Endothelial cell of umbilical vein (primary cell): ENCODE results near the gene KCNJ3. TPM values are rescaled to one million over a fixed set of nuclear protein-coding genes. Genes with fewer than 3 reads are reported as not detected.

Experiments used
- BruUV-seq: library from RNA; stranded (reverse); fragments of 400-500 nt; replicated peaks from 2 replicates; lab custom pipeline; 2021; lab: Mats Ljungman, UMichigan
- CTCF ChIA-PET: fragments of 300-600, 350-600 bp; sonication (Branson Sonifier 250); formaldehyde crosslinking; loops from one replicate; lab custom pipeline; 2021; ENCODE audit warnings: antibody characterized with exemption, inconsistent platforms; lab: Charles Lee
- POLR2A ChIA-PET: fragments of 300-600, 350-600 bp; sonication (Branson Sonifier 250); formaldehyde crosslinking; loops from one replicate; lab custom pipeline; 2021; ENCODE audit warnings: antibody characterized with exemption, inconsistent platforms; lab: Charles Lee
- DNase-seq: peaks from one replicate; pipeline ENCODE4 v3.0.0-alpha.2; 2011; ENCODE audit warnings: low read depth, low spot score
- FAIRE-seq: peaks from 2 replicates; lab custom pipeline; 2011; peaks lifted over from hg19 to GRCh38; lab: Jason Lieb, UNC
- H2AFZ ChIP-seq: 2 replicates; pipeline ENCODE4 v1.6.0; 2012; ENCODE audit warnings: low read depth, low read length, control low read depth, inconsistent platforms
- H3K27ac ChIP-seq: 2 replicates; pipeline ENCODE4 v1.5.1; 2011; ENCODE audit warnings: low read depth, mild to moderate bottlenecking, control low read depth, low read length, moderate library complexity; ENCODE audit not compliant: insufficient read depth
- H3K27me3 ChIP-seq, 2 experiments: 2 replicates each; pipeline versions ENCODE4 v1.6.0 to v1.6.1; 2011; ENCODE audit warnings: low read length in 2 of 2, mixed read lengths in 1 of 2; ENCODE audit not compliant: control insufficient read depth in 2 of 2, insufficient read depth in 2 of 2
- H3K36me3 ChIP-seq, 2 experiments: 2 replicates in 1 of 2; 3 replicates in 1 of 2; pipeline ENCODE4 v1.5.1; 2011; ENCODE audit warnings: low read length in 2 of 2, mild to moderate bottlenecking in 1 of 2, moderate library complexity in 1 of 2; ENCODE audit not compliant: control insufficient read depth in 2 of 2, insufficient read depth in 2 of 2; ENCODE audit errors: extremely low read depth in 1 of 2
- H3K4me1 ChIP-seq: 3 replicates; pipeline ENCODE4 v1.5.1; 2011; ENCODE audit warnings: mild to moderate bottlenecking, low read length; ENCODE audit not compliant: control insufficient read depth, insufficient read depth; ENCODE audit errors: extremely low read depth
- H3K4me2 ChIP-seq: 2 replicates; pipeline ENCODE4 v1.6.1; 2011; ENCODE audit warnings: low read length, control low read depth, mixed read lengths; ENCODE audit not compliant: insufficient read depth
- H3K4me3 ChIP-seq, 3 experiments: fragments of 200-600 bp in 1 of 3; sonication (generic), shearing (Covaris generic) in 1 of 3; replicated peaks in 1 of 3; 2 replicates each; pipeline ENCODE4 v1.5.1; 2011 to 2016; ENCODE audit warnings: control low read depth in 3 of 3, low read length in 3 of 3, mild to moderate bottlenecking in 2 of 3, inconsistent platforms in 1 of 3, low read depth in 1 of 3, moderate library complexity in 1 of 3; ENCODE audit not compliant: insufficient read depth in 1 of 3
- H3K79me2 ChIP-seq: 2 replicates; pipeline ENCODE4 v1.6.0; 2012; ENCODE audit warnings: low read length, inconsistent platforms; ENCODE audit not compliant: control insufficient read depth, insufficient read depth
- H3K9ac ChIP-seq: replicated peaks from 2 replicates; pipeline ENCODE3; 2011; ENCODE audit warnings: low read length, control low read depth; ENCODE audit not compliant: insufficient read depth; ENCODE audit errors: extremely low read depth
- H3K9me1 ChIP-seq: replicated peaks from 3 replicates; pipeline ENCODE4 v1.6.0; 2011; ENCODE audit warnings: mild to moderate bottlenecking, low read length; ENCODE audit not compliant: control insufficient read depth, insufficient read depth; ENCODE audit errors: extremely low read depth
- H3K9me3 ChIP-seq: replicated peaks from 2 replicates; pipeline ENCODE4 v1.5.1; 2012; ENCODE audit warnings: low read length, inconsistent platforms; ENCODE audit not compliant: control insufficient read depth, insufficient read depth
- H4K20me1 ChIP-seq: replicated peaks from 2 replicates; pipeline ENCODE3; 2011; ENCODE audit warnings: mild to moderate bottlenecking, low read length; ENCODE audit not compliant: control insufficient read depth, insufficient read depth; ENCODE audit errors: extremely low read depth
- CTCF ChIP-seq, 2 donors: IDR thresholded peaks; 1 replicate in 1 of 2; 2 replicates in 1 of 2; pipeline ENCODE4 v1.5.1; 2011; ENCODE audit warnings: low read length in 2 of 2, mild to moderate bottlenecking in 2 of 2, moderate library complexity in 2 of 2, control low read depth in 1 of 2, inconsistent platforms in 1 of 2, low read depth in 1 of 2; ENCODE audit not compliant: insufficient read depth in 1 of 2; ENCODE audit errors: extremely low read depth in 1 of 2
- EZH2 ChIP-seq: IDR thresholded peaks from 2 replicates; pipeline ENCODE4 v1.6.1; 2012; ENCODE audit warnings: borderline replicate concordance, low read depth, mild to moderate bottlenecking, moderate library complexity, low read length, inconsistent platforms; ENCODE audit not compliant: severe bottlenecking
- FOS ChIP-seq: IDR thresholded peaks from 2 replicates; pipeline ENCODE4 v1.6.1; 2011; ENCODE audit warnings: mild to moderate bottlenecking, low read length, moderate library complexity, borderline replicate concordance; ENCODE audit not compliant: insufficient read depth
- GATA2 ChIP-seq: IDR thresholded peaks from 2 replicates; pipeline ENCODE4 v1.7.0; 2011; ENCODE audit warnings: low read depth, mild to moderate bottlenecking, moderate library complexity, mixed read lengths, low read length; ENCODE audit not compliant: insufficient read length, insufficient read depth
- JUN ChIP-seq: IDR thresholded peaks from 2 replicates; pipeline ENCODE4 v1.6.1; 2011; ENCODE audit warnings: borderline replicate concordance, low read depth; ENCODE audit not compliant: insufficient read length, insufficient read depth
- MAX ChIP-seq: IDR thresholded peaks from 2 replicates; pipeline ENCODE4 v1.6.1; 2011; ENCODE audit not compliant: insufficient read depth, insufficient read length
- MYC ChIP-seq: IDR thresholded peaks from one replicate; pipeline ENCODE4 v1.6.1; 2011; ENCODE audit warnings: mild to moderate bottlenecking, low read depth, low read length
- POLR2A ChIP-seq: IDR thresholded peaks from 2 replicates; pipeline ENCODE4 v1.6.1; 2012; ENCODE audit warnings: low read depth, mild to moderate bottlenecking, control low read depth, low read length
- POLR2AphosphoS5 ChIP-seq: IDR thresholded peaks from 2 replicates; pipeline ENCODE4 v1.6.1; 2012; ENCODE audit warnings: low read depth, mild to moderate bottlenecking, control low read depth, low read length, moderate library complexity; ENCODE audit not compliant: insufficient read depth
- dilution Hi-C: fragments of 300-500 bp; cut with MboI; formaldehyde crosslinking; loops from one replicate; pipeline ENCODE4 v1.15.0; 2019; ENCODE audit warnings: low sequenced_read_pairs; ENCODE audit not compliant: extremely low pct_ligation_motif_present
- intact Hi-C: fragments of 100-400 bp; cut with micrococcal nuclease; formaldehyde crosslinking; loops from one replicate; pipeline ENCODE4 v1.10.0; 2022
- polyA plus RNA-seq, 4 experiments: library from polyadenylated mRNA; depleted of rRNA in 3 of 4; stranded (reverse) in 3 of 4; unstranded in 1 of 4; fragments of >200 nt; gene quantifications; 2 replicates each; pipeline versions ENCODE4 v1.2.1 to v1.2.3, GENCODE V29; 2011 to 2012; ENCODE audit warnings: missing spikeins in 1 of 4
- total RNA-seq: library from RNA; stranded (reverse); gene quantifications from 2 replicates; pipeline ENCODE4 v1.2.3, GENCODE V29; 2021

Gene KCNJ3
- total and polyA plus RNA-seq, 2 donors (not counting 3 experiments of a cell fraction or from before 2014, with no cell fraction given) = not detected

- dilution Hi-C loops = no loop called here
- Histone ChIP-seq H3K79me2 (no peaks in the 10 kb centered on the region), H3K36me3 (no peaks in the 10 kb centered on the region), H3K4me3 (no peak overlapping the region), H3K4me1 (no peaks in the 10 kb centered on the region), H3K9me3 (no peaks in the 10 kb centered on the region), H4K20me1 (no peaks in the 10 kb centered on the region), H3K4me2 (no peak overlapping the region), H3K9ac (no peak overlapping the region), H3K27ac (no peak overlapping the region), H2AFZ (no peak overlapping the region), H3K27me3 (no peaks in the 10 kb centered on the region), H3K9me1 (no peaks in the 10 kb centered on the region)
- intact Hi-C loops = no loop called here
- DNase-seq = no peak
- FAIRE-seq = no peak
- ChIA-PET POLR2A (no interaction called here), CTCF (no interaction called here)
- no TSS peak for BruUV-seq
- TF ChIP-seq POLR2AphosphoS5 (no peak), JUN (no peak)
Measured at GRCh38 chr2:154688373-154688772, 10.1 kb upstream of the KCNJ3 start.

- no peak for FAIRE-seq
- no TSS peak for BruUV-seq
- no peak overlapping the region for H3K27ac ChIP-seq
- TF ChIP-seq FOS (no peak), POLR2A (no peak), POLR2AphosphoS5 (no peak), EZH2 (no peak), MYC (no peak), CTCF (IDR thresholded peaks at IDR 0.05; ENCODE audit: extremely low read depth in 1 of 2, insufficient read depth in 1 of 2, low read depth in 1 of 2, low read length in 2 of 2) (no peak), JUN (no peak), MAX (no peak), GATA2 (no peak)
- no peaks in the 10 kb centered on the region for H3K9me1 ChIP-seq
- H3K27me3 ChIP-seq = no peaks in the 10 kb centered on the region
- no peak overlapping the region for H3K9ac ChIP-seq
- H3K36me3 ChIP-seq = no peaks in the 10 kb centered on the region
- no peak overlapping the region for H3K4me2 ChIP-seq
- H3K9me3 ChIP-seq = no peaks in the 10 kb centered on the region
- H3K79me2 ChIP-seq = no peaks in the 10 kb centered on the region
- CTCF ChIA-PET = no interaction called here
- dilution Hi-C loops (no loop called here), intact Hi-C loops (no loop called here)
- H4K20me1 ChIP-seq = no peaks in the 10 kb centered on the region
- H3K4me1 ChIP-seq = no peaks in the 10 kb centered on the region
- no peak overlapping the region for H2AFZ ChIP-seq
- DNase-seq = no peak
- no peak overlapping the region for H3K4me3 ChIP-seq
- POLR2A ChIA-PET = no interaction called here
Measured at GRCh38 chr2:154689158-154689557, 9.3 kb upstream of the KCNJ3 start.
